ENCODE results near the gene SAFB.
A peak's percentile ranks its signal among the peaks of the same experiment; 100 is the strongest.
"Not testable (repeated sequence)": the region's sequence is repeated elsewhere in the genome, so short reads cannot be mapped to it uniquely, and the experiment has no call there.

SAFB gene

DNA sequence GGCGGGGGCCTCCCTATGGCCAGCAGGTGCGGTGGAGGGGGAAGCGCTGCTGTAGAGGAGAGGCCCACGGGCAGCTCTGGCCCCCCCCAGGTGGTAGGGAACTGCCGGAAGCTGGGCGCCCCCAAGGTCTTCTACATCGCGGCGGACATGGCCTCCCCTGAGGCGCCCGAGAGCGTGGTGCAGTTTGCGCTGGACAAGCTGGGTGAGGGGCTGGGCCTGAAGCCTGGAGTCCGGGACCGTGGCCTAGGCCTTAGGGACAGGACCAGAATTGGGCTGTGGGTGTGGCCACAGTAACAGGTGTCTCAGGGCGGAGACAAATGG lies 63.4 kb downstream of the SAFB start:
- no peak for DNase-seq (ENCODE audit: low spot score)

- DNase-seq (ENCODE audit: low spot score) = peak; percentile 100
Observed at GRCh38 chr19:5686647-5687359, 63.9 kb downstream of the SAFB start.

DNA sequence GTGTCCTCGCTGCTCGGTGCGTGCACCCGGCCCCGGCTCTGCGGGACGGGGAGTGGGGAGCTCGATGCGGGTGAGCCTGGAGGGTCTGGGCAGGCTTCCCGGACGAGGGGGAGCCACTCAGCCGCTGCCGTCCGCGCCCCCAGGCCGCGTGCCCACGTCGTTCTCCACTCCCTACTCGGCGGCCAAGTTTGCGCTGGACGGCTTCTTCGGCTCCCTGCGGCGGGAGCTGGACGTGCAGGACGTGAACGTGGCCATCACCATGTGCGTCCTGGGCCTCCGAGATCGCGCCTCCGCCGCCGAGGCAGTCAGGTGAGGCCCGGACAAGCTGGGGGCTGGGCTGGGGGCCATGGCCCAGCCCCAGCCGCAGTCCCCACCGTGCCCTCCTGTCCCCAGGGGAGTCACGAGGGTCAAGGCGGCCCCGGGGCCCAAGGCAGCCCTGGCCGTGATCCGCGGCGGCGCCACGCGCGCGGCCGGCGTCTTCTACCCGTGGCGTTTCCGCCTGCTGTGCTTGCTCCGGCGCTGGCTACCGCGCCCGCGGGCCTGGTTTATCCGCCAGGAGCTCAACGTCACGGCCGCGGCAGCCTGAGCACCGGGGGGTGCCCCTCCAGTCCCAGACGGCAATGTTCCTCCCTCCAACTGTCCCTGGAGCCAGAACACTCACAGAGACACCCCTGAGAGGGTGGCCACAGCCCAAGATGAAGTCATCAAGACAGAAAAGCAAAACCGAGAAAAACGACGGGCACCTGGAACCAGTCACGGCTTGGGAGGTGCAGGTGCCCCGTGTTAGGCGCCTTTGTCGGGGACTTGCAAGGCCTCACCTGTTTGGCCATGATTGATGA lies 64.7 kb downstream of the SAFB start:
- no peak for DNase-seq (ENCODE audit: low spot score)

- not testable (repeated sequence) for DNase-seq (ENCODE audit: low spot score)
Observed at GRCh38 chr19:5688262-5688881, 65.5 kb downstream of the SAFB start.

- DNase-seq (ENCODE audit: low spot score) = peak; percentile 99
Observed at GRCh38 chr19:5690125-5690954, 67.5 kb downstream of the SAFB start, which contains the start of gene RPL36. Gene RPL36 (plus strand): TSS chr19:5690295. CDS start chr19:5690508, 213 bp downstream.

DNA sequence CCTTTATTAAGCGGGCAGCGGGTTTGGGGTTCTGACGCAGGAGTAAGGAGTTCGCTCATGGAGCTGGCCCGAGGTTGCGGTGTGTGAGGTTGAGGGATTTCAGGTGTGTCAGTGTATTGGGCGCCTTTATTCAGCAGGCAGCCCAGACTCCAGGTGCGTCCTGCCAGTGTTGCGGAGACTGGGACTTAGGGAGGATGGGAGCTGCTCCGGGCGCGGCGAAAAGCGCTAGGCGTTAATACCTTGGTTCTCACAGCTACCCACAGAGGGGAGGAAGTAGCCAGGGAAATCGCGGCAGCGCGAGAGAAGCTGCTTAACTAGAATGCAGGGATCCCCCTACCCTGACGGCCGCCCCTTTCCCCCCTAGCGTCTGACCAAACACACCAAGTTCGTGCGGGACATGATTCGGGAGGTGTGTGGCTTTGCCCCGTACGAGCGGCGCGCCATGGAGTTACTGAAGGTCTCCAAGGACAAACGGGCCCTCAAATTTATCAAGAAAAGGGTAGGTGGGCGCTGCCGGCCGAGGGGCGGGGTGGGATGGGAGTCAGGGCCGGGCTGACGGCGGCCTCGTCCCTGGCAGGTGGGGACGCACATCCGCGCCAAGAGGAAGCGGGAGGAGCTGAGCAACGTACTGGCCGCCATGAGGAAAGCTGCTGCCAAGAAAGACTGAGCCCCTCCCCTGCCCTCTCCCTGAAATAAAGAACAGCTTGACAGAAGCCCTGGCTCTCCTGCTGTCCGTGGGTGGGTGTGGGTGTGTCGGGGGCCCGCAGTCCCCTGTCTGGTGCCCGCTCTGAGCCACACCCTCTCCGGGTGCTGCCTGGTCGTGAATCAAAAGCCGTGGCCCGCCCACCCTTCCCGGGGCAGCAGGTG lies 68.3 kb downstream of the SAFB start:
- DNase-seq (ENCODE audit: low spot score) = no peak

- DNase-seq (ENCODE audit: low spot score) = no peak
Observed at GRCh38 chr19:5691822-5692722, 69.2 kb downstream of the SAFB start.

DNA sequence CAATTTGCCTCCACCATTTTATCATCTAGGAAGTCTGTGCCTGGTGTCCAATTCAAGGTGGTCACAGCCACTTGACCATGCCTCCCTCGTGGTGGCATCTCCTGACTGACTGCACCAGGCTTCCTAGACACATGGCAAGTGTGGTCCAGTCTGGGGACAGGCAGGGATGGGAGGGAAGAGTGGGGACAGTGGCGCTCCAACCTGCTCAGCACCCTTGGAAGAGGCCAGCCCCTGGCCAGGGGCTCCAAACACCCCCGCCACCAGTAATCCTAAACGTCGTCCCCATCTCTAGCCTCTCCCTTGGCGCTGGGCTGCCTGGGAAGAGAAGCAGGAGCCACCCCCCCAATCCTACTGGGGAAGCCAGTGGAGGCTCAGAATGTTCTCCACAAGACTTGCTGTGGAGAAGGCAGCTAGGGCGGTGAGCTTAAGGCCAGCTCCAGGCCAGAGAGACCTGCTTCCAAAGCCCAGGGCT lies 69.9 kb downstream of the SAFB start:
- DNase-seq (ENCODE audit: low spot score) = no peak

- no peak for DNase-seq (ENCODE audit: low spot score)
Observed at GRCh38 chr19:5693195-5694166, 70.6 kb downstream of the SAFB start.

- DNase-seq (ENCODE audit: low spot score) = no peak
Observed at GRCh38 chr19:5694167-5694955, 71.5 kb downstream of the SAFB start.

DNA sequence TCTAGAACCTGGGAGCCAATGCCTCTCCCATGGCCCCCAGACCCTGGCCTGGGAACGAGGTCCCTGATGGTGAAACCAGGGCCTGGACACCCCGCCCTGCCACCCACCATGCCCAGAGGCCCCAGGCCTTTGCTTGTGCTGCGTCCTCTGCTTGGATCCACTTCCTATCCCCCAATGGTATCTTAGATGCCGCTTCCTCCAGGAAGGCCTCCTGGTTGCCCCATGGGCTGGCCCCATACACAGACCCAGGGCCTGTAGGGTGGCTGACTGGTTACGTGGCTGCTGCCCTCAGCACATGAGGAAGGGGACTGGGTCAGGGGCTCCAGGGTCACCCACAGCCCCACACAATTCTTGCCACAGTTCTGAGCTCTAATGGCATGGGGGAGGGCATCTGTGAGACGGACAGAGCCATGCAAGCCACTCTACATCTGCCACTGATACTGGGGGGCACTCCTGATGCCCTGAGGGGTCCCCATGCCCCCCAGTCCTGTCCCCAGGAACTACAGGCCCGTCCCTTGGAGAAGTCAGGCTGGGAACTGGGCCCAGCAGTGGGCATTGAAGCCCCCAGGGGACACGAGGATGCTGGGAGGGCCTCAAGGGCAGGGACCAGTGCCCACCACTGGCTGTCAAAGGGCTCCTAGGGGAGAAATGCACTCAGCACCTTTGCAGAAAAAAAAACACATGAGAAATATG lies 72.2 kb downstream of the SAFB start:
- no peak for DNase-seq (ENCODE audit: low spot score)

DNA sequence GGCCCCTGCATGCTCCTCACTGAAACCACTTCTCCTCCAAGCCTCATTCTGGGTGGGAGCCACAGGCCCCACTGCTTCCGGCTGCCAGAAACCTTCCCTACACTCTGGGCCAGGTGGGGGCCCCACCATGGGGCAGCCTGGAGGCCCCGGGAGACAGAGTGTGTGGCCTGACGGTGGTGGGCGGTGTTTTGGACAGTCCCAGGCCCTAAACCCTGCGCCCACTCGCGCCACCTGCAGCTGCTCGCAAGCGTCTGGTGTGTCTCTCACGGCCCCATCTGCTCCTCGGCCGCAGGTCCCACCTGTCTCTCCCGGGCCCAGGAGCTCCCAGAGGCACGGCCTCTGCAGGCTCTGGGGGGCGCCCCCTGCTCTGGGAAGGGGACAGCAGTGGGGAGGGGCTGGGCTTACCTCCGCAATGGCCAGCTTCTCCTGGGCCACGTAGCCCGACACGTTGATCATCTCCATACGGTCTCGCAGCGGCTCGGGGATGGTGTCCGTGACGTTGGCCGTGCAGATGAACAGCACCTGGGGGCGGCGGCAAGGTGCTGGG lies 72.8 kb downstream of the SAFB start:
- no peak for DNase-seq (ENCODE audit: low spot score)

- DNase-seq (ENCODE audit: low spot score) = no peak
Observed at GRCh38 chr19:5696196-5697021, 73.5 kb downstream of the SAFB start.

DNA sequence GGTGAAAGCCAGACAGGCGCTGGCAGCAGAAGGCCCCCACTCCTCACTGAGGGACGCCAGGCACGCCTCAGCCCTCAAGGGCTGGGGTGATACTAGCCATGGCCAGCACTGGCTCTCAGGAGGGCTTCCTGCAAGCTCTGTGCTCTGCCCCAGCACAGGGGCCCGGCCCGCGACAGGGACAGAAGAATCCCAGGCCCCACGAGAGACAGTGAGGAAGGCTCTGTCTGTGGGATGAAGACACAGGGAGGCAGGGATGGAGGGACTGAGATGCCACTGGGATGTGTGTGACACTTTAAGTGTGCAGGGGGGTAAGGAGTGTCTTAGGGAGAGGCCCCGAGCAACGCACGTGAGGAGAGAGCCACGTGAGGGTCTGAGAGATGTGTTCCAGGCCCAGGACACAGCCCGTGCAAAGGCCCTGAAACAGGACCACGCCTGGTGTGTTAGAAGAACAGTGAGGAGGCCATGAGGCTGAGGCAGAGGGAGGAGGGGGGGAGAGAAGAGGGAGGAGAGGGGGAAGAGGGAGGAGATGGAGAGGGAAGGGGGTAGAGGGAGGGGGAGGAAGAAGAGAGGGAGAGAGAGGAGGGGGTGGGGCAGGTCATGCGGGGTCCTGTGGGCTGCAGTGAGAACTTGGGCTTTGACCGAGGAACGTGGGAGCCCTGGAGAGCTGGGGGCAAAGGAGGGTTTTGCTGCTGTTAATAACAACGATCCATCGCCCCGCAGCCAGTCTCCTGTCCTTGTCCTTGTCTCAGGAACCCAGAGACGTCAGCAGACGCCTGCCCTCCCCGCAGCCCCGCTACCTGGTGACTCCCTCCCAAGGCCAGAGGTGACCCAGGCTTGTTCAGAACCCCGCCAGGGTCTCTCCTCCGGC lies 74.4 kb downstream of the SAFB start:
- DNase-seq (ENCODE audit: low spot score) = no peak
